ENCODE results near the gene JUP.

JUP gene

DNA sequence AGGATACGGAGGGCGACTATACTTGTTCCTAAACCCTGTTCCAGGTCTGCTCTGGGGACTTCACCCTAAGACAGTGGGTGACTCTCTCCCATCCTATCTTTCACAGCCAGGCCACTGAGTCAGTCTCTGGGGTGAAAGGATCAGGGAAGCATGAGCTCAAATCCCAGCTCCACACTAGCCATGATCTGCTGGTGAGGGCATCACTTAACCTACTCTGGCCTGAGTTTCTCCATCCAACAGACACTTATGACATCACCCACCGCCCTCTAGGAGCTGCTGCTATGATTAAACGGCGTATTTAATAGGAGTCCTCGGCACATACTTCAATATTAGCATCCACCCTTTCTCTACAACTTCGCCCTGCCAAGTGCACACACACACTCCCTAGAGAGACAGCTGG lies 64.3 kb downstream of the JUP start:
- TF ChIP-seq POLR2A (IDR thresholded peaks at IDR 0.05; ENCODE audit: low read length) (no peak), GATA1 (IDR thresholded peaks at IDR 0.05; ENCODE audit: low read depth, low read length) (no peak)
- no peak for DNase-seq

DNA sequence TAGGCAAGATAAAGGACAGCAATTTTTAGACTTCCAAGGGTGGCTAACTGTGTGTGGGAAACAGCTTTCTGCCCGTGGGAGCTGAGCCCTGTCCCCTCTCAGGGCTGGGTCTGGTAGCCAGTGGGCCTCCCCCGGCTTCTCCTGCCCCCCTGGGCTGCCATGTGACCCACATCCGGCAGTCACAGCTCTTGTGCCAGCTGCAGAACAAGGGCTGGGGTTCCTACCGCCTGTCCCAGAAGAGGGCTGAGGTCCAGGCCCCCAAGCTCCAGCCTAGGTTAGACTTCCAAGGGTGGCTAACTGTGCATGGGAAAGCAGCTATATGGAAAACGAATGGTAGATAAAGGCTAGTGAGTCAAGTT lies 68.2 kb downstream of the JUP start:
- TF ChIP-seq GATA1 (IDR thresholded peaks at IDR 0.05; ENCODE audit: low read depth, low read length) (no peak), POLR2A (IDR thresholded peaks at IDR 0.05; ENCODE audit: low read length) (no peak)
- DNase-seq: no peak

DNA sequence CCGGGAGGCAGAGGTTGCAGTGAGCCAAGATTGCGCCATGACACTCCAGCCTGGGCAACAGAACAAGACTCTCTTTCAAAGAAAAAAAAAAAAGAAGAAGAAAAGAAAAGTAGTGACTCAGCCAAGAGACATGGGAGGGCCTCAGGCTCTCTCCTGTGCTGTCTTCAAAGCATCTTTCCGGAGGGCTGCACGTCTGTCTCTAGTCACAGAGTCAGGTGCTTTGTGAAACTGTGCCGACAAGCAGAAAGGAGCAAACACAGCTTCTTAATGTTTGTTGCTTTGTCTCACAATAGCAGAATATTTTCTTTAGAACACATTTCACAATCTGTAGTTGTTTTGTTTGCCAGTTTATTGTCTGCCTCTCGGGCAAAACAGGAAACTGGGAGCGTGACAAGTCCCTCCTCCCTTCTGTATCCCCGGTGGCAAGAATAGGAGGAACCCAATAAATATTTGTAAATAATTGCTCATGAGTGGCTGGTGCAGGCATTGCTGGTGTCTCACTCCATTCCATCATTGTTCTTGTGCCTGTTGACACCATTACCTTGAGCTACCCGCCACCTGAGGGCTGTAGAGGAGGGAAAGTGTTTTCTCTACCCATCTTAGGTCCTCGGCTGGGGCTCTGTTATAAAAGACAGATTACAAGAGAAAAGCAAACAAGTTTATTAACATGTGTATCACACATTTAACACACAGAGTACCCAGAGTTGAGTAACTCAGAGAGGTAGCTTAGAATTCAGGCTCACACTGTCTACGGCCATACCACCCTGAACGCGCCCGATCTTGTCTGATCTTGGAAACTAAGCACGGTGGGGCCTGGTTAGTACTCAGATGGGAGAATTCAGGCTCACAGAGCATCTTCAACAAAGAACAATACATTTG lies 68.9 kb downstream of the JUP start:
- no peak for TF ChIP-seq POLR2A (IDR thresholded peaks at IDR 0.05; ENCODE audit: low read length)
- no peak for TF ChIP-seq GATA1 (IDR thresholded peaks at IDR 0.05; ENCODE audit: low read depth, low read length)

DNA sequence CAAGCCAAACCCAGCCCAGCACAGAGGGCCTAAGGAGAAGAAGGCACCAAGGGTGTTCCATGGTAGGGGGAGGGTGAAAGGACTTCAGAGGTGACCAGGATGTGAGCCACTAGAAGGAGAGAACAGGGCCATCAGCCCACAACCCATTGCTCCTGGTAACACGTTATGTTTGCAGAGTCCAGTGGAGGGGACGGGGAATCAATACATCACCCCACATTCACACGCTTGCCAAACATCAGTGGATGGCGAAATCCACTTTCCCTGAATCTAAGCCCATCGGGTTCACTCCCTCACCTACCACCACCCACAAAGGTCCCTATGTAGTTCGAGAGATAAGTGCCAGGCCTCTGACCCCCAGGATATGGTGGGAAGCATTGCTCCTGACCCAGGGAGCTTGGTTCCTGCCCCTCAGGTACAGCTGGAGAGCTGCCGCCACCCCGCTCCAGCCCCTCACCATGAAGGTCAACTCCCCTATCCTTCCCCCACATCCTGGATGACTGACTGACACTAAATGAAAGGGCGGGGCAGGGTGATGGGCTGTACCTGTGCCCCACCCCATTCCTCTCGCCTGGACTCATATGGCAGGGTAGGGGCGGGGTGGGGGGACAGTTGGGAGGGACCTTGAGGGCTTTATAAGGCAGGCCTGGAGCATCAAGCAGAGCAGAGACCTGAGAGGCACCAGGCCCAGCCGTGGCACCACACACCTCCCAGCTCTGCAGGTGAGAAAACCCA lies 74.7 kb downstream of the JUP start, which contains the start of gene GAST:
GAST (plus strand) TSS at position 663 of the 732 bp plus-strand sequence. CDS start 3,106 bp downstream, outside the sequence.
- TF ChIP-seq GATA1 (IDR thresholded peaks at IDR 0.05; ENCODE audit: low read depth, low read length): no peak
- TF ChIP-seq POLR2A (IDR thresholded peaks at IDR 0.05; ENCODE audit: low read length): no peak
- DNase-seq: no peak

More for the DNA sequence above, 68.9 kb downstream of the JUP start:
- DNase-seq: no peak

DNA sequence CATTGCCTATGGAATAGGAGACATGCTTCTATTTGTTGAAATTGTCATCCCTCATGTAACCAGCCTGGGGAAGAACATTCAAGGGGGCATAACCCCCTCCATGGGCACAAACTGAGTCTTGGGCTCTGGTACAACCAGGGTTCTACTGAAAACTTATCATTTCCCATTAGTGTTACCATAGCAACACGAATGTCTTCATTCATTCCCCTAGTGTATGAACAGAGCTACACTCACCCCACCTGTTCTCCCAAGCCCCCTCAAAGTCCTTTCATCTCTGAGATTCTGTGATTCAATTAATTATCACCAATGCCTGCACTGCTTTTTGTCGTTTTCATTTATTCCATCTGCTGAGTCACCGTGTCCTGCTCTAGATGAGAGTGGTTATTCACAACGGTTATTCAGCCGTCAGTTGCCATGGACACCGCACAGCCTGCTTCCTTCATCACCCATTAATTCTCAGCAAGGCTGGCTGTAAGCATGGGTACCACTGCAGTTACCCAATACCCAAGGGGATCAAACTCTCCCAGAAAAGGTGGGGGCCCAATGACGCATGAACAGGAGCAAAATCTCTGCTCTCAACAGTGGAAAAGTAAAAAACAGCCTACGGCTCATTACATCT lies 75.9 kb downstream of the JUP start:
- no peak for DNase-seq
- TF ChIP-seq GATA1 (IDR thresholded peaks at IDR 0.05; ENCODE audit: low read depth, low read length) (no peak), POLR2A (IDR thresholded peaks at IDR 0.05; ENCODE audit: low read length) (no peak)

DNA sequence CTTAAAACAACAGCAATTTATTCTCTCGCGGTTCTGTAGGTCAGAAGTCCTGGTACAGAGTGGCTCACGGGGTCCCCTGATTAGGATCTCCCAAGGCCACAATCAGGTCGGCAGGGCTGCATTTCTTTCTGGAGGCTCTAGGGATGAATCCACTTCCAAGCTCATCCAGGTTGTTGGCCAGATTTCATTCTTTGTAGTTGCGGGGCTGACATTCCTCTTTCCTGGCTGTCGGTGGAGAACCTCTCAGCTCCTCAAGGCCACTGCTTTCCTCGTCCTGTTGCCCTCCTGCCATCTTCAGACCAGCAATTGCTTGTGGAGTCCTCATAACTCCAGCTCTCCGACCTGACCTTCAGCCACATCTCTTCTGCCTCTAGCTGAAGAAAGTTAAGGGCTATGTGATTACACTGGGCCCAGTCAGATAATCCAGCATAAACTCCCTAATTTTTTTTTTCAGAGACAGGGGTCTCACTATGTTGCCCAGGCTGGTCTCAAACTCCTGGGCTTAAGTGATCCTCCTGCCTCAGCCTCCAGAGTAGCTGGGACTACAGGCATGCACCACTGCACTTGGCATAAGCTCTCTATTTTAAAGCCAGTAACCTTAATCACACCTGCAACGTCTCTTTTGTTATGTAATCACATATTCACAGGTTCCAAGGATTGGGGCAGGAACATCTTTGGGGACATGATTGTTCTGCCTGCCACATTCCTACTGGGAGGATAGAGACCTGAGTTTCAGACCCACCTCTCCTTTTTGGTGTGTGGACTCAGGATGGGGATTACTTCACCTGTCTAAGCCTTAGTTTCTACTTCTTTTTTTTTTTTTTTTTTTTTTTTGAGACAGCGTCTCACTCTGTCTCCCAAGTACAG lies 78.5 kb downstream of the JUP start:
- no peak for TF ChIP-seq GATA1 (IDR thresholded peaks at IDR 0.05; ENCODE audit: low read depth, low read length)
- TF ChIP-seq POLR2A (IDR thresholded peaks at IDR 0.05; ENCODE audit: low read length): no peak
- no peak for DNase-seq

DNA sequence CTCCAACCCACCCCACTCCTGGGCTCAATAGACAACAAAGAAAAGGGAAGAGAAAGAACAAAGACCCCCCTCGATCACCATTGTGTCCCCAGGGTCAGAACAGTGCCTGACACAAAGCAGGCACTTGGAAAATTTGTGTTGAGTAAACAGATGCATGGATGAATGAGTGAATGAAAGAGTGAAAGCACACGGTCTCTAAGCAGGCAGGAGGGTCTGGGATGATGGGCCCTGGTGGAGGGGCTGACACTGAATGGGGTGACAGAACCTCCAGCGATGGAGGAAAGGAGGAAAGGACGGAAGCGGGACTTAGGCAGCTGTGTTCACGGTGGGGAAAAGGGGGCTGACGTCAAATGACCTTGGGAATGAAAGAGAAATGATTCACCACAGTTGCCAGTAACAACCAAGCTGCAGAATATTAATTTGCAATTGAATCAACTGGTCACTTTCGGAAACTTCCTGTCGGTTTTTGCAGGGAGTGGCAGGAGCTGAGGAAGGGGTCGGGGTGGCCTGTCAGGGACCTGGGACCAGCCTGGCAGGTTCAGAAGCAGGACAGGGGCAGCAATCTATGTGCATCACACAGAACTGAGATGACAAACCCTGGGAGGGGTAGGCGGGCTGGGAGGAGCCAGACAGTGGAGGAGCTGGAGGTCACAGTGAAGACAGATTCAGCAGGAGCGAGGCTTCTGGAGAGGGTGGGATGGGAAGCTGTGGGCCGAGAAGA lies 81.1 kb downstream of the JUP start:
- no peak for TF ChIP-seq GATA1 (IDR thresholded peaks at IDR 0.05; ENCODE audit: low read depth, low read length)
- no peak for TF ChIP-seq POLR2A (IDR thresholded peaks at IDR 0.05; ENCODE audit: low read length)
- no peak for DNase-seq
